Aorta (tissue), 5 donors: Measurements from ENCODE around the gene FGF12. TPM values are rescaled to one million over a fixed set of nuclear protein-coding genes. Genes with fewer than 3 reads are reported as not detected.
"Not testable (repeated sequence)": the region's sequence is repeated elsewhere in the genome, so short reads cannot be mapped to it uniquely, and the experiment has no call there.

Source experiments
- ATAC-seq: fragments of 200-7000 bp; cut with Tn5 transposase; one replicate; pipeline ENCODE4 v1.9.1; 2022; ENCODE audit warnings: moderate library complexity; ENCODE audit not compliant: low FRiP score
- DNase-seq, 2 donors: peaks; one replicate each; pipeline ENCODE4 v3.0.0-alpha.2; 2020
- H3K27ac ChIP-seq, 2 donors: one replicate each; pipeline ENCODE4 v1.5.1; 2013; ENCODE audit warnings: low read length in 2 of 2, mild to moderate bottlenecking in 2 of 2, moderate library complexity in 2 of 2, control low read depth in 1 of 2, inconsistent platforms in 1 of 2, low read depth in 1 of 2
- H3K27me3 ChIP-seq, 2 donors: one replicate each; pipeline ENCODE4 v1.6.1; 2013; ENCODE audit warnings: control low read depth in 1 of 2, low read length in 1 of 2, mild to moderate bottlenecking in 1 of 2, moderate library complexity in 1 of 2; ENCODE audit not compliant: insufficient read depth in 2 of 2, control insufficient read depth in 1 of 2
- H3K36me3 ChIP-seq, 2 donors: one replicate each; pipeline ENCODE4 v1.6.1; 2013; ENCODE audit warnings: control low read depth in 1 of 2, low read length in 1 of 2, mild to moderate bottlenecking in 1 of 2; ENCODE audit not compliant: insufficient read depth in 2 of 2, control insufficient read depth in 1 of 2
- H3K4me1 ChIP-seq, 2 donors: one replicate each; pipeline ENCODE4 v1.6.1; 2013; ENCODE audit warnings: low read length in 2 of 2, control low read depth in 1 of 2, mild to moderate bottlenecking in 1 of 2, moderate library complexity in 1 of 2; ENCODE audit not compliant: insufficient read depth in 2 of 2, control insufficient read depth in 1 of 2
- H3K4me3 ChIP-seq, 2 donors: one replicate each; pipeline ENCODE4 v1.5.1; 2013; ENCODE audit warnings: low read length in 2 of 2, control low read depth in 1 of 2, mild to moderate bottlenecking in 1 of 2
- H3K9me3 ChIP-seq: one replicate; pipeline ENCODE4 v1.6.1; 2013; ENCODE audit warnings: mild to moderate bottlenecking, low read length; ENCODE audit not compliant: control insufficient read depth
- WGBS, 2 donors: extraction: QIAGEN DNeasy Blood & Tissue Kit; methylation state at CpG; one replicate each; pipeline ENCODE4 v1.1.7; 2013; 5-methylcytosine and 5-hydroxymethylcytosine counted together
- intact Hi-C, 2 donors: fragments of 100-400 bp; cut with DNase I; formaldehyde crosslinking; loops; one replicate each; pipeline versions ENCODE4 v1.14.2 to v1.15.0; 2022
- polyA plus RNA-seq, 2 donors: library from polyadenylated mRNA; stranded (reverse); fragments of 200-250 nt; gene quantifications; one replicate each; pipeline ENCODE4 v1.2.3, GENCODE V29; 2013
- total RNA-seq, 2 donors: library from RNA; stranded (reverse); fragmentation: NEBNext Ultra II Directional; extraction: Animal tissue kit (Norgen Biotek cat#: 25700); gene quantifications; one replicate each; pipeline ENCODE4 v1.2.1, GENCODE V29; 2021
- donor health status: healthy with polysubstance abuse.
- donor health status: Bipolar disorder and iron deficiency.
- donor health status: DM: no; HTN: no; CAD: no.
- donor health status: DM: no; HTN: no; CAD: no.
- donor health status: DM: yes; HTN: yes; CAD: no.

FGF12 gene
- total and polyA plus RNA-seq, 4 donors = 0.05 to 1.2 (median 0.96) TPM

GRCh38 chr3:192745150-192745549 is 17.8 kb upstream of the FGF12 start:
- Histone ChIP-seq H3K27me3 (no peaks in the 10 kb centered on the region), H3K4me1 (no peaks in the 10 kb centered on the region), H3K4me3 (no peak overlapping the region), H3K27ac (no peak overlapping the region), H3K36me3 (no peaks in the 10 kb centered on the region), H3K9me3 (no peaks in the 10 kb centered on the region)
- 88 to 92% methylated on average over 5 to 7 of the region's 7 CpGs for WGBS, 2 donors
- intact Hi-C loops = no loop called here
- ATAC-seq (no peak), DNase-seq (no peak)

- intact Hi-C loops, H3K27ac ChIP-seq, H3K9me3 ChIP-seq, H3K36me3 ChIP-seq, H3K4me1 ChIP-seq, H3K27me3 ChIP-seq, H3K4me3 ChIP-seq, ATAC-seq, DNase-seq: not testable (repeated sequence)
- 54 to 71% methylated on average over 14 to 19 of the region's 19 CpGs for WGBS, 2 donors
Measured at GRCh38 chr3:192744604-192745003, 17.3 kb upstream of the FGF12 start.

- Histone ChIP-seq H3K4me1 (no peaks in the 10 kb centered on the region), H3K9me3 (no peaks in the 10 kb centered on the region), H3K27me3 (no peaks in the 10 kb centered on the region), H3K36me3 (no peaks in the 10 kb centered on the region), H3K4me3 (no peak overlapping the region), H3K27ac (no peak overlapping the region)
- ATAC-seq = no peak
- intact Hi-C loops = no loop called here
- no peak for DNase-seq
Measured at GRCh38 chr3:192737506-192737905, 10.2 kb upstream of the FGF12 start.

- no peak overlapping the region for H3K4me3 ChIP-seq
- H3K27ac ChIP-seq = no peak overlapping the region
- peaks cover 0 to 2% of the 10 kb centered on the region in 2 donors for H3K4me1 ChIP-seq
- 72 to 84% methylated on average over 3 of the region's 3 CpGs for WGBS, 2 donors
- H3K9me3 ChIP-seq = no peaks in the 10 kb centered on the region
- H3K27me3 ChIP-seq = no peaks in the 10 kb centered on the region
- ATAC-seq (no peak), DNase-seq (no peak)
- intact Hi-C loops = no loop called here
- no peaks in the 10 kb centered on the region for H3K36me3 ChIP-seq
Measured at GRCh38 chr3:192731233-192731632, 3.9 kb upstream of the FGF12 start.

DNA sequence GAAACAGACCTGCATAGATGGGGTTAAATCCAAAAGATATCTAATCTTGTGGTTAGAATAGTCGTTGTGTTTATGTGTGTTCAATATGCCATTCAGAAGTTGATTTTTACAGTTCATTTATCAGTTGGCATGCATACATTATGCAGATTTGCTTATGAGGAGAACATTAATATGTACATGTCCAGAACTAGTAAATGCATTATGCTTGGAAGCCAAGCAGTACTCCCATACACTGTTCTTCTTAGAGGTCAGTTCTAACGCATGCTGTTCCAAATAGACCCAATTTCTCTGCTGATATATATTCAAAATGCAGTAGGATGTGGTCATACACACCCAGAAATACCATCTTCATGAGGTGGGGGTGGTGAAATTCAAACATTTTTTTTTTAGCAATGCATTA is 956 bp downstream of the FGF12 start:
- no peak for ATAC-seq

DNA sequence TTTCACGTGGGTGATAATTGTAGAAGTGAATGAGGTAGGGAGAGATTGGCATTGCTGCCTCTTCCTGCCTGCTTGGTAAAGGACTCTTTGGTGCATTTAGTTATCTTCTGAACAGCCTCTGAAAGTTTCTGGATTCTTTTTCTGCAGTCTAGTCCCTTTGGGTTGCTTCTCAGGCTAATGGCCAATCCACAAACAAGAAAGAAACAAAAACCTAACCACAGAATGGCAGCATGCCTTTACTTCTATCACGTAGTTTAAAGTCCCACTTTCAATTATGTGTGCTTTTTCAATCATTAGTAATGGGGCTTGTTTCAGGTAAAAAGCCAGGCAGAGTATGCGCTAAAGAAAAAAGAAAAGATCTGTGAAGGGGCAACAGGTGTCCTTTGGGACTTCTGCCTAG is 7.4 kb downstream of the FGF12 start:
- H3K27ac ChIP-seq = no peak overlapping the region

More for the DNA sequence above, 956 bp downstream of the FGF12 start:
- H3K4me3 ChIP-seq = no peak overlapping the region
- no peaks in the 10 kb centered on the region for H3K36me3 ChIP-seq
- no peaks in the 10 kb centered on the region for H3K27me3 ChIP-seq
- DNase-seq = no peak
- no peaks in the 10 kb centered on the region for H3K9me3 ChIP-seq
- 12 to 20% methylated on average over 2 of the region's 2 CpGs for WGBS, 2 donors
- H3K4me1 ChIP-seq = peaks cover 0 to 2% of the 10 kb centered on the region in 2 donors
- intact Hi-C loops = no loop called here
- H3K27ac ChIP-seq = no peak overlapping the region

DNA sequence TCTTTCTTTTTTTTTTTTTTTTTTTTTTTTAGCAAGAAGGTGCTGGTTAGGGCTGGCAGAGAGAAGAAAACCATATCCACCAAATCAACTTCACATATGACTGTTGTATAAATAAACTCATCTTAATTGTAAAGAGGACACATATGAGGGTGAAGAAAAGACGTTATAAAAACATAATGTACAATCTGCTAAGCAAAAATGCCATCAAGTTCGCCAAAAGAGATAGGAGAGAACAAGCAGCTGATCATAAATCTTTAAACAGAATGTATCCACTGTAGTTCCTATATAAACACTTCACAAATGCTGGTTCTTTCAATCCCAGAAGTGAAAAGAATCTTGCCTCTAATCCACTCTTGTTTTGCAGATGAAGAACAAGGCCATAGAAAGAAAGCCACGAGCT is 9.2 kb downstream of the FGF12 start:
- no peaks in the 10 kb centered on the region for H3K36me3 ChIP-seq
- H3K4me3 ChIP-seq = no peak overlapping the region
- H3K27me3 ChIP-seq = no peaks in the 10 kb centered on the region
- H3K27ac ChIP-seq = no peak overlapping the region
- 36 to 39% methylated on average over 3 of the region's 3 CpGs for WGBS, 2 donors
- intact Hi-C loops = no loop called here
- H3K4me1 ChIP-seq = no peaks in the 10 kb centered on the region
- ATAC-seq (no peak), DNase-seq (no peak)
- no peaks in the 10 kb centered on the region for H3K9me3 ChIP-seq

More for the DNA sequence above, 7.4 kb downstream of the FGF12 start:
- Histone ChIP-seq H3K27me3 (no peaks in the 10 kb centered on the region), H3K36me3 (no peaks in the 10 kb centered on the region), H3K4me1 (no peaks in the 10 kb centered on the region), H3K4me3 (no peak overlapping the region), H3K9me3 (no peaks in the 10 kb centered on the region)
- ATAC-seq = no peak
- 73 to 75% methylated on average over 3 of the region's 3 CpGs for WGBS, 2 donors
- no peak for DNase-seq
- intact Hi-C loops = no loop called here

- Histone ChIP-seq H3K27me3 (no peaks in the 10 kb centered on the region), H3K9me3 (no peaks in the 10 kb centered on the region), H3K36me3 (no peaks in the 10 kb centered on the region), H3K27ac (no peak overlapping the region), H3K4me3 (no peak overlapping the region), H3K4me1 (no peaks in the 10 kb centered on the region)
- ATAC-seq (no peak), DNase-seq (no peak)
- intact Hi-C loops = no loop called here
Measured at GRCh38 chr3:192715126-192715525, 12.2 kb downstream of the FGF12 start.

- H3K9me3 ChIP-seq, intact Hi-C loops, DNase-seq, H3K36me3 ChIP-seq, H3K27ac ChIP-seq, H3K4me1 ChIP-seq, H3K4me3 ChIP-seq, H3K27me3 ChIP-seq, ATAC-seq: not testable (repeated sequence)
- 92 to 93% methylated on average over 19 to 22 of the region's 22 CpGs for WGBS, 2 donors
Measured at GRCh38 chr3:192711126-192711525, 16.2 kb downstream of the FGF12 start.
